ENCODE data around the gene RD3L. TPM values are rescaled to one million over a fixed set of nuclear protein-coding genes. Genes with fewer than 3 reads are reported as not detected.

Gene RD3L
- total RNA-seq, 1 experiment from 2014 or later = not detected

GRCh38 chr14:103904493-103905107 lies 37.7 kb downstream of the RD3L start:
- H3K18ac ChIP-seq (ENCODE audit: insufficient read length, low read depth, low read length) = no peak overlapping the region
- Mint-ChIP-seq H3K36me3 (ENCODE audit: insufficient read depth in 1 of 3, low read depth in 3 of 3) (no peaks in the 10 kb centered on the region; a peak in 1 of 7 replicates), H3K4me3 (no peak overlapping the region), H3K27me3 (ENCODE audit: low read depth) (peaks cover 2% of the 10 kb centered on the region; the same call in 1 of the 2 replicates), H3K9me3 (no peaks in the 10 kb centered on the region), H3K4me1 (peaks cover 4 to 5% of the 10 kb centered on the region in 2 experiments), H3K27ac (no peak overlapping the region)
- H2AK5ac ChIP-seq (ENCODE audit: insufficient read length, low read length) = no peak overlapping the region
- no peaks in the 10 kb centered on the region for H3K79me1 ChIP-seq (ENCODE audit: insufficient read depth, low read depth, low read length, poor library complexity, severe bottlenecking)
- H3T11ph ChIP-seq (ENCODE audit: low read length) = no peak overlapping the region
- no peaks in the 10 kb centered on the region for H4K20me1 ChIP-seq (ENCODE audit: control insufficient read depth, insufficient read depth, insufficient read length)
- no peak overlapping the region for H4K91ac ChIP-seq (ENCODE audit: insufficient read length, low read depth, low read length)
- H2BK20ac ChIP-seq (ENCODE audit: low read depth, low read length, poor library complexity, severe bottlenecking) = no peak overlapping the region
- H3K4me2 ChIP-seq (ENCODE audit: insufficient read depth, insufficient read length, low read length) = no peak overlapping the region
- H4K5ac ChIP-seq (ENCODE audit: insufficient read length, low read depth, low read length) = no peak overlapping the region
- no peak overlapping the region for H4K8ac ChIP-seq (replicated peaks; ENCODE audit: insufficient read length, low read depth, low read length)
- H3K4me1 ChIP-seq (ENCODE audit: insufficient read depth, low read length) = no peaks in the 10 kb centered on the region
- H3K23ac ChIP-seq (ENCODE audit: insufficient read length, low read depth, low read length) = no peak overlapping the region
- H2BK12ac ChIP-seq (ENCODE audit: insufficient read length, low read depth, low read length) = no peak overlapping the region
- H2AFZ ChIP-seq (ENCODE audit: low read length) = no peak overlapping the region
- no peak overlapping the region for H3K4ac ChIP-seq (ENCODE audit: low read depth, low read length)
- no peaks in the 10 kb centered on the region for H3K9me3 ChIP-seq (ENCODE audit: control insufficient read depth, low read depth, low read length)
- TF ChIP-seq CTCF (conservative IDR thresholded peaks at IDR 0.05) = no peak
- no peaks in the 10 kb centered on the region for H3K23me2 ChIP-seq (ENCODE audit: insufficient read length, low read depth, low read length, poor library complexity, severe bottlenecking)
- H2BK120ac ChIP-seq (ENCODE audit: low read depth, low read length, poor library complexity, severe bottlenecking) = no peak overlapping the region
- DNase-seq = no peak
- no peak overlapping the region for H2BK5ac ChIP-seq (ENCODE audit: insufficient read length, low read length)
- no peak overlapping the region for H3K56ac ChIP-seq (ENCODE audit: insufficient read length, low read depth, low read length)
- H3K27ac ChIP-seq (ENCODE audit: insufficient read length, low read depth, low read length) = no peak overlapping the region
- no peaks in the 10 kb centered on the region for H3K79me2 ChIP-seq (ENCODE audit: insufficient read depth, low read length)
- H3K9ac ChIP-seq (ENCODE audit: extremely low read depth, insufficient read length, low read length) = no peak overlapping the region
- H3K27me3 ChIP-seq (ENCODE audit: insufficient read depth, low read length) = no peaks in the 10 kb centered on the region
- no peak overlapping the region for H3K14ac ChIP-seq (ENCODE audit: insufficient read depth, low read length)
- no CpG with 5 or more reads among the region's 2 CpGs for WGBS (ENCODE audit: extremely low coverage, insufficient read length, low lambda C conversion rate)
- no peak overlapping the region for H2BK15ac ChIP-seq (ENCODE audit: low read depth, low read length)

All from H9 (cell line).